Measurements from ENCODE around the gene EEF1AKMT3.

Gene EEF1AKMT3

DNA sequence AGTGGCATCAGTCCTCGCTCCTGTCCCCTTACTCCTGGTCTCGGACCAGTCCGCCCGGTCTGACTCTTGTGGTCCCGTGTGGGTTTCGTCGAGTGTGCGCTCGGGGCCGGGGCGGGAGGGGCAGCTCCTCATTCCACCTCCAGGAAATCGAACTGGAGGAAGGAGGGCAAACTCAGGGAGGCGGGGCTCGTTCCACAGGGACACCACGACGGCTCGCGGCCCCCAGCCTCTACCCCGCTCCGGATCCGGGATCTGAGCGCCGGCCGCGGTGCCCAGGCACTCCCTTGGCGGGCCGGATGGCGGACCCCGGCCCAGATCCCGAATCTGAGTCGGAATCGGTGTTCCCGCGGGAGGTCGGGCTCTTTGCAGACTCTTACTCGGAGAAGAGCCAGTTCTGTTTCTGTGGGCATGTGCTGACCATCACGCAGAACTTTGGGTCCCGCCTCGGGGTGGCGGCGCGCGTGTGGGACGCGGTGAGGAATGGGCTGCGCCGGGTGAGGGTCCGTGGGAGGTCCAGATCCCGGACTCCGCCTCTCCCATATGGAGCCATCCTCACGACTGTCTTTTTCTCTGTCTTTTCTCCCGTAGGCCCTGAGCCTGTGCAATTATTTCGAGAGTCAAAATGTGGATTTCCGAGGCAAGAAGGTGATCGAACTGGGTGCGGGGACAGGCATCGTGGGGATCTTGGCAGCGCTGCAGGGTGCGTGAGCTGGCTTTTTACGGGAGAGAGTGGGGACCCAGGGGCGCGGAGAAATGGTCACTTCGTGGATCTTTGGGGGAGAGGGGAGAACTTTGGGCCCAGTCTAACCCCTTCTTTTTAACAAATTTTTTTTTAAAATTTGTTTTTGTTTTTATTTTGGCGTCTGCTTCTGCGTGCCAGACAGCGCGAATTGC lies at the start of gene EEF1AKMT3:
Gene EEF1AKMT3 (plus strand): TSS at position 186 of the 894 bp plus-strand sequence. CDS start 111 bp downstream, at position 297.
- DNase-seq (ENCODE audit: low read depth in 3 of 3), result no peak

- no peak for DNase-seq (ENCODE audit: low read depth in 3 of 3)
Observed at GRCh38 chr12:57722716-57723629, 49.4 kb upstream of the EEF1AKMT3 start.

DNA sequence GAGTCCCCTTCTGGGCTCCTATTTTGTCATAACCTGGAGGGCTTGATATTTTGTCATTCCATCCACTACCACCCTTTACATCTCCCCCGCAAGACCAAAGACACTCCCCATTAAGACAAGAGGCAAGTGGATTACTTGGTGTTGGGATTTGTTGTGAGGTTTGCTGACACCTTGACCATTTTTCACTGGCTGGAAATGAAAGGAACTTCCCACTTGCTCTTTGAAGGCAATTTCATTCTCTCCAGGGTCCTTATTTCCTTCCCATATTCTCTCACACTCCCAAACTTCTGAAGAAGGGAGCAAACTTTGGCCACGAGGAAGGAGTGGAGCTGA lies 48.8 kb upstream of the EEF1AKMT3 start:
- no peak for DNase-seq (ENCODE audit: low read depth in 3 of 3)

DNA sequence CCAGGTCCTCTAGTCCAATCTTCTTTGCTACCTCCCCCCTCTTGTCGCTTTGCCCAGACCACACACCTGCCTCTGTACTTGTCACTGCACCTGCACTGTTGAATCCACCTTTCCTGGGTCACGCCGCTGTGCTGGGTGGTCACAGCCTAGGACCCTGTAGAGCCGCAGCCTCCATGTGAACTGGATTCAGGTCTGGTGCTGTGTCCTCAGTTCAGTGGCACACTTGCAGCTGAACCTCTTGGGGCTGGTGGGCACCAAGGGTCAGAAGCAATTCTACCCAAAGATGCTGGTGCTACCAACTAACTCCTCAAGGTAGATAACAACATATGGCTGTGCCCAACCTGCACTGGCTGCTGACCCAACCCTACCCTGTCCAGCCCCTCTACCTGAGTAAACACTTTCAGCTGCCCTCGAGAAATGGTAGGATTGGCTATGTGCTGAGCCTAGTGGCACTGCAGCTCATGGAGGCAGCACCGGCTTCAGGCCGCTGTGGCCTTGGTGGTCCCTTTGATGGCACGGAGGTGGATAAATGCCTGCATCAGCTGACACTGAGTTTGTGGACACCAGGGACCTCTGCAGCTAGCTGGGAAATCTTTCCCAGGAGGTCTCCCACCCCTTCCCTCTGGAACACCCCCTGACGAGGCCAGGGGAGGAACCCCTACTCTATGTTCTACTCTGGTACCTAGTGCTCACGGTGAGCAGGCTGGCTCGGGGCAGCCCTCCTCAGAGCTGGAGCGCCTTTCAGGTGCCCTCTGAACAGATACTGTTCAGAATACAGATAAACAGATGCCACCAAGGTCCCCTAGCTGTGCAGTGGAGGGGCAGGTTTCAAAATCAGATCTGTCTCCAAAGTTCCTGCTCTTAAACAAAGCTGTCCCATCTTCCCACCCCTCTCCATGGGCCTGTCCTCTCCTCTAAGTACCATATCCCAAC lies 48.1 kb upstream of the EEF1AKMT3 start:
- no peak for DNase-seq (ENCODE audit: low read depth in 3 of 3)

GRCh38 chr12:57724936-57725740 lies 47.3 kb upstream of the EEF1AKMT3 start:
- no peak for DNase-seq (ENCODE audit: low read depth in 3 of 3)

DNA sequence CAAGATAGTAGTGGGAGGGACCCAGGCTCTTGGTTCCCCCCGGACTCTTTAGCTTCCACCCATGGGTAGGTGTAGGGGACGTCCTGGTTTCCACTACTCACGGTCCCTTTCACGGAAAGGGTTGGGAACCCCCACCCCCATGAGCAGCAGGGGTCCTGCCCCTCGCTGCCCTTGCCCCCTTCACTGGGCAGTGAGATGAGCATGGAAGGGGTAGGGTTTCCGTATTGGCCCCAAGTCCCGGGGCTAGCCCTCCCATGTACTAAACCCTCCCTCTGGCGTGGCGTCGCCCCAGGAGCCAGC lies 46.6 kb upstream of the EEF1AKMT3 start:
- no peak for DNase-seq (ENCODE audit: low read depth in 3 of 3)

DNA sequence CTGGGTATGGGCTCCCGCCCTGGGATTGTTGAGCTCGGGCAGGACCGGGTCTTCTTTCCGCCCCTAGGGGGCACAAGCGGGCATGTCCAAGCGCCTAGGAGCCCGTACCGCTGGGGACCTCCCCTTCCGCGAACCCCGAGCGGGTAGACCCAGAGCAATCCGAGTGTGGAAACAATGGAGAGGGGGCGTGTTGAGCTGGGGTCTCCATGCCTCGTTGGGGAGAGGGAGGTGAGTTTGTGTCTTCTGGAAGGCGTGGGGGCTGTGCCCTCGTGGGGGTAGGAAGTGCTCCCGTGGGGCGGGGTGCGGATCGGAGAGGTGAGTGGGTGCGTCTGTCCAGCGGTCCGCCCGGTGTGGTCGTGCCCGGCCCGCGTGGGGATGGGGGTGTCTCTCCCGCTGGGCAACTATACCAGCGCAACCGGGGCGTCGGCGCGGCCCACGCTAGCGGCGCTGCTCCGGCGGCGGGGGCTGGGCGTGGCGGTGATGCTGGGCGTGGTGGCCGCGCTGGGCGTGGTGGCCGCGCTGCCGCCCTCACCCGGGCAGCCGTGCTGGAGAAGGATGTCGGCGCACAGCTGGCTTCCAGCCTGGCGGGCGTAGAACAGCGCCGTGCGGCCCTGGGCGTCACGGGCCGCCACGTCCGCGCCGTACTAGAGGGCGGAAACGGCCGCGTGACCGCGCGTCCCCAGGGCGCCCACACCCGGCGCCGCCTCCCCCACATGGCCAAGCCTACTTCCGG lies 46.1 kb upstream of the EEF1AKMT3 start:
- DNase-seq (ENCODE audit: low read depth in 3 of 3), result no peak

DNA sequence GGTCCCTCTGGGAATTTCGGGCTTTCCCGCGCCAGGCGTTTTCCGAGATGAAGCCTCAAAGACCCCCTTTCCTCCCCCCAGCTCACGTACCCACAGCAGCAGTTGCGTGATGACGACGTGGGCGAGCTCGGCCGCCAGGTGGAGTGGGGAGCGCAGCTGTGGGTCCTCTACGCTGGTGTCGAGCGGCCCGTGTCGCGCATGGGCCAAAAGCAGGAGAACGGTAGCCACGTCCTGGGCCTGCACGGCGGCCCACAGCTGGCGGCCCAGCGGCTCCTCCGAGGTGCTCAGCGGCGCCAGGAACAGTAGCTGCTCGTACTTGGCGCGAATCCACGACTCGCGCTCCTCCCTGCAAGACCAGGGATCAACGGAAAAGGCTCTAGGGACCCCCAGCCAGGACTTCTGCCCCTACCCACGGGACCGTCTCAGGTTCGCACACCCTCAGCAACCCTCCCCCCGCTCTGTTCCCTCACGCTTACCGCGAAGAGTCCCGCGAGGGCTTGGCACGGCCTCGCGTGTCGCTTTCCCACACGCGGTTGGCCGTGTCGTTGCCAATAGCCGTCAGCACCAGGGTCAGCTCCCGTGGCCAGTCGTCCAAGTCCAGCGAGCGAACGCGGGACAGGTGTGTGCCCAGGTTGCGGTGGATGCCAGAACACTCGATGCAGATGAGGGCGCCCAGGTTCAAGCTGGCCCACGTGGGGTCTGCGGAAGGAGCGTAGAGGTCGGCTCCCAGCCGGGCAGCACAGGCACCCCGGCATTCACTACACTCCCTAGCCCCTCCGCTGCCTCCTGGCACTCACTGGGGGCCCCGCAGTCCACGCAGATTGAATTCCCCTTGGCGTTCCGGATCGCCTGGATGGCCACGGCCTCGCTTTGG lies 45.3 kb upstream of the EEF1AKMT3 start:
- DNase-seq (ENCODE audit: low read depth in 3 of 3), result no peak

DNA sequence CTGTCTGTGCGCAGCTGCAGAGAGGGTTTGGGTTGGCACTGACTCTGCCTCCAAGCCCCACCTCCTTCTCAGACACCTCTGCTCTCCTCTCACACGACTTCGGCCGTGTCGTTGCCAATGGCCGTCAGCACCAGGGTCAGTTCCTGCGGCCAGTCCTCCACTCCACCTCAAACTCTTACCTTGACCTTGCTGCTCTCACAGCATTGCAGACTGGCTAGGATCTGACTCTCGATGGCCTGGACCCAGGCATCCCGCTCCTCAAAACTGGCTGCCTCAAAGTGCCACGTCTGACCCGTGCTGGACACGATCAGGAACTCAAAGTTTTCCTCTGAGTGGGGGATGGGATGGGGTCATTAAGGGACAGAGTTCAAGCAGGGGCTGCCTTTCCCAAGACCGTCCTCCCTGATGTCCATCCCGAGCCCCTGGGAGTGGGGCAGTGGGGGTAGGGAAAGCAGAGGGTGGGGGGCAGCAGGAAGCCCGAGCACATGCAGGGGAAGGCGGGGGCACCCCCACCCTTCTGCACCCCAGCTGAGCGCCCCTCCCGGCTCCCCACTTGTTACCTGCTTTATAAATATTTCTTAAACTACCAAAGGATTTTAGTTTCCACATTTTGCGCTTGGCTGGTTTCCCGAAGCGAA lies 44.5 kb upstream of the EEF1AKMT3 start:
- no peak for DNase-seq (ENCODE audit: low read depth in 3 of 3)

- no peak for DNase-seq (ENCODE audit: low read depth in 3 of 3)
Observed at GRCh38 chr12:57729321-57729844, 43.0 kb upstream of the EEF1AKMT3 start.

GRCh38 chr12:57730336-57731067 lies 41.9 kb upstream of the EEF1AKMT3 start:
- no peak for DNase-seq (ENCODE audit: low read depth in 3 of 3)

GRCh38 chr12:57731411-57732080 lies 40.9 kb upstream of the EEF1AKMT3 start:
- DNase-seq (ENCODE audit: low read depth in 3 of 3), result no peak

DNA sequence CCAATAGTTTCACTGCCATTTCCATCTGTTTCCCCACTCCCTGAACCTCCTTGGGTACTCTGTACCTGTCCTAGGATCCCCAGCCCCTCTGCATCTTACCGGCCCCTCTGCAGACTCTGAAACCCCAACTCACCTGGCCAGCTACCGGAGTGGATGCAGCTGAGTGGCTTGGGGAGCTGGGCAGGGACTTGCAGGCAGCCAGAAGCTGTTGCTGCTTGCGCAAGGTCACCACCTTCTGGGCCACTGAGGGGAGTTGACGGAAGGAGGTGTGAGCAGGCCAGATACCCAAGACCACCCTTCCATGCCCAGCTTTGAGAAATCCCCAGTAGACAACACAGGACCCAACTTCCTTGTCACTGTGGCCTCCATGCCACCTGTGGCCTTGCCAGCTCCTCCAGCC lies 40.1 kb upstream of the EEF1AKMT3 start:
- DNase-seq (ENCODE audit: low read depth in 3 of 3), result no peak

DNA sequence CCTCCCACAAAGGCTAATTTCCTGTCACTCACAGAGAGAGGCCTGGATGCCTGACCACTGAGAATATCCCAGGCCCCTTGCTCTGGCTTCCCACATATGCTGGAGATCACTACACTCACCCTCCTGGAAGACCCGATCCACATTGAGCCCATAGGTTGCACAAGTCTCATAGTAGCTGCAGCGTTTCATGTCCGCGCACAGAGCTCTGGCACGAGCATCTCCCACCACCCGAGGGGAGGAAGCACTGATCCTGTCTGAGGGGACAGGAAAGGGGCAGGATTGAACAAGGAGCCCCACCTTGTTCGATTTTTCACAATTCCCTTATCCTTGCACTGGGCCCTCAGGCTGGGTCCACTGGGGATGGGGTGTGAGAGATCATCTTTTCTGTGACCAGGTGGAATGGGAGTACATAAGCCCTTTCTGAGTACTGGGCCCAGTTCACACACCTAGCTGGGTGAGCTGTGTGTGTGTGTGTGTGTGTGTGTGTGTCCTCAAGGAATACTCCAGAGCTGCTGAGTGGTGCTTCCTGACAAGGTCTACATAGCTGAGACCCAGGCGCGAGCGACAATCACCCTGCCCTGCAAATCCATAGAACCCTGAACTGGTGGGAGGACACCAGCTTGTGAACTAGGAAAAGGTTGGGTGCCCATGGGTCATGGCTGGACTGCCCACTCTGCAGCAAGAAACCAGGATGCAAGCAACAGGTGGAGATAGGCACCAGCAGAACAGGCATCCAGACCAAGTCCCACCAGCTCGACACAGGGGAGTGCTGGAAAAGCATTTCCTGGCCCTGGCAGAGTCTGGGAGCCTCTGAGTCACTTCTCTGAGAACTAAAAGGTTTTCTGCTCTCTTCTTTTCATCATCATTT lies 39.5 kb upstream of the EEF1AKMT3 start:
- no peak for DNase-seq (ENCODE audit: low read depth in 3 of 3)

- no peak for DNase-seq (ENCODE audit: low read depth in 3 of 3)
Observed at GRCh38 chr12:57733928-57734327, 38.5 kb upstream of the EEF1AKMT3 start.

- DNase-seq (ENCODE audit: low read depth in 3 of 3), result no peak
Observed at GRCh38 chr12:57734591-57734990, 37.8 kb upstream of the EEF1AKMT3 start.
